AG08396 (cell line): ENCODE measurements around the gene KANSL1.

Experiments
- DNase-seq: peaks from one replicate; pipeline ENCODE4 v3.0.0; 2012; ENCODE audit warnings: low spot score, mixed read lengths

The KANSL1 gene

GRCh38 chr17:46140645-46141197, 52.5 kb downstream of the KANSL1 start:
- DNase-seq: no peak

GRCh38 chr17:46139432-46140210, 53.6 kb downstream of the KANSL1 start:
- DNase-seq: no peak

DNA sequence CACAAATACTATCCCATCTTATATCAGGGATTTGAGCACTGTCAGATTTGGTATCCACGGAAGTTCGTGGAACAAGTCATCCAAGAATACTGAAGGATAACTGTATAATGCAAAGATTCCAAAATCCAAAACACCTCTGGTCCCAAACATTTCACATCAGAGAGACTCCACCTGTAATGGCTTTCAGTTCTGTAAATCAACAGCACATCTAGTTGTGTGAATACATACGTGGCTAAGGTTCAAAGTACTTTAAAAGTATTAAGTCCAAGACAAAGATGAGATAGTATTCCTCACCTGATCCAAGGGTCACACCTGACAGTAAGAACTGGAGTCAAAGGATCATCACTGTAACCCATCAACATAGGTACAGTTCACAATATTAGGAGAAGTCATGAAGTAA, 54.8 kb downstream of the KANSL1 start:
- DNase-seq: no peak

DNA sequence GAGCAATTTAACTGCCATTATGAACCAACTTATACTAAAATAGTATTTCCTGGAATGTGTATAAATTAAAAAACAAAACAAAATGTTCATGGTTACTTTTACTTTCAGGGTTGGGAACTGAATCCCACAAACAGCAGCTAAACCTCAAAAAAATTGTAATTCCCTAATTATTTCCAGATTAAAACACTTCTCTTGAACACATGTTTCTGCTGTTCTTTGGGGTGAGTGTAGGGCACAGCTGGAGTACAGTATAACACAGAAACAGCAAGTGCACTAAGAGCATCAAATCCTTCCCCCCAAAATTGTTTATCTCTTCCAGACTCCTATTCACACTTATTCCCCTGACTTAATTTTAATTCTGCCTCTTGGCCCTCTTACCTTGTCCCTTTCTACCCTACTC, 56.4 kb downstream of the KANSL1 start:
- DNase-seq: no peak

- DNase-seq: no peak
Observed at GRCh38 chr17:46135879-46136563, 57.2 kb downstream of the KANSL1 start.

- no peak for DNase-seq
Observed at GRCh38 chr17:46135126-46135812, 58.0 kb downstream of the KANSL1 start.

DNA sequence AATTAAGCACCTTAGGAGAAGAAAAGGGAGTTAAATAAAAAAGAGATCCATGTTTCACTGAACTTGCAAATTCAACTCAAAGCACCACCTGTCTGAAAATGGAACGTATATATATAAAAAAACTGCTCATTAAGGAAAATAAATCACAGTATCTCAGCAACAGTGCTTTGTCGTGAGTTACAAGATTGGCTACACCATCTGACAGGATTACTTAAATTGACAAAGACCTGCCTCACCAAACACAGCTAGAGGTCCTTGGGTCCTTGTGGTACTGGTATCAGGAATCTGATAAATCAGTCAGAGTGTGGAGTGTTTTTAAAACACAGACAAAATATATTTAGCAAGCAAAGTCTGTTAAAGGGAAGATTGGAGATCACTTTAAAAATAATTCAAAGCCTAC, 63.9 kb downstream of the KANSL1 start:
- no peak for DNase-seq

GRCh38 chr17:46128453-46128852, 64.8 kb downstream of the KANSL1 start:
- no peak for DNase-seq

DNA sequence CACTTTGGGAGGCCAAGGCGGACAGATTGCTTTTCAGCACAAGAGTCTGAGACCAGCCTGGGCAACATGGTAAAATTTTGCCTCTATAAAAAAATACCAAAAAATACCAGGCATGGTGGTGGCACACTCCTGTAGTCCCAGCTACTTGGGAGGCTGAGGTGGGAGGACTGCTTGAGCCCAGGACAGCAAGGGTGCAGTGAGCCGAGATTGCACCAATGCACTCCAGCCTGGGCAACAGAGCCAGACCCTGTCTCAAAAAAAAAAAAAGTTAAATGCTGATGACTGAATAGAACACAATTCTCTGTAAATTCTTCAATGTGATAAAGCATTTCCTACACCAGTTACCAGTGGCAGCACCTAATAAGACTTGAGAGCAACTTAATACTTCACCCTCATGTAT, 65.7 kb downstream of the KANSL1 start:
- DNase-seq: no peak

GRCh38 chr17:46126840-46127239, 66.4 kb downstream of the KANSL1 start:
- DNase-seq: no peak

DNA sequence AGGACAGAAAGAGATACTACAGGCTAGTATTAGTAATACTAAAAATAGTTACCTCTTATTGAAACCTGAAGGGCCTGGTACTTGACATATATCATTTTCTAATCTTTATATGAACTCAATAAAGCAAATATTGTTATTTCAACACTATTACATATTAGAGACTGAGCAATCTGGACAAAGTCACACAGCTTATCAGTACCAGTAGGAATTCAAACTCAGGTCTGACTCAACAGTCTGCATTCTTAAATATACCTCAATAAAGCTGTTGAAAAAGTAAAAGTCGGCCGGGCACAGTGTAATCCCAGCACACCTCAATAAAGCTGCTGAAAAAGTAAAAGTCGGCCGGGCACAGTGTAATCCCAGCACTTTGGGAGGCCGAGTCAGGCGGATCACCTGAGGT, 67.4 kb downstream of the KANSL1 start:
- no peak for DNase-seq

DNA sequence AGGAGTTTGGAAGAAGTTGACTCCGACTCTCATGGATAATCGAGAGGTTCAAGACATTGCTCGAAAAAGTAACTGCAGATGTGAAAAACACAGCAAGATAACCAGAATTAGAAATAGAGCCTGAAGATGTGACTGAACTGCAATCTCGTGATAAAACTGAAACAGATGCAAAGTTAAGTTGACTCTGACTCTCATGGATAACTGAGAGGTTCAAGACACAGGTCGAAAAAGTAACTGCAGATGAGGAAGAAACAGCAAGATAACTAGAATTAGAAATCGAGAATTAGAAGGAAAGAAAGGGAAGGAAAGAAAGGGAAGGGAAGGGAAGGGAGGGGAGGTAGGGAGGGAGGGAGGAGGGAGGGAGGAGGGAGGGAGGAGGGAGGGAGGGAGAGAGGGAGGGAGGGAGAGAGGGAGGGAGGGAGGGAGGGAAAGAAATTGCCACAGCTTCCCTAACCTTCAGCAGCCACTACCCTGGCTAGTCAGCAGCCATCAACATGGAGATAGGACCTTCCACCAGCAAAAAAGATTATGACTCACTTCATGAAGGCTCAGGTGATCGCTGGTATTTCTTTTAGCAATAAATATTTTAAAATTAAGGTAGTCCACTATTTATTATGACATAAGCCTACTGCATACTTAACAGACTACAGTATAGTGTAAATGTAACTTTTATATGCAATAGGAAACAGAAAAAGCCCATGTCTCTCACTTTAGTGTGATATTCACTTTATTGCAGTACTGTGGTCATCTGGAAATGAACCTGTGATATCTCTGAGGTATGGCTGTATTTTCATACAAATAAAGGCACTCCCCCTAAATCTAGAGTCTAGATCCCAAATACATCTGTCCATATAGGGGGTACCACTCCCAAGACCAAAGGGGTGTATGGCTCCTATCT, 68.3 kb downstream of the KANSL1 start:
- no peak for DNase-seq

DNA sequence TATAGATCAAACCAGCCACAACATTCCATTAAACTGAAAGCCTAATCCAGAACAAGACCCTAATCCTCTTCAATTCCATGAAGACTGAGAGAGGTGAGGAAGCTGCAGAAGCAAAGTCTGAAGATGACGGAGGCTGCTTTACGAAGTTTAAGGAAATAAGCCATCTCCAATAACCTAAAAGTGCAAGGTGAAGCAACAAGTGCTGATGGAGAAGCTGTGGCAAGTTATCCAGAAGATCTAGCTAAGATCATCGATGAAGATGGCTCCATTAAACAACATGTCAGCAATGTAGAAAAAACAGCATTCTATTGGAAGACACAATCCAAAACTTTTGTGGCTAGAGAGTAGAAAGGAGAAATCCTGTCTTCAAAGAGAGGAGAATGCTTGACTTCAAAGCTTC, 69.6 kb downstream of the KANSL1 start:
- no peak for DNase-seq

DNA sequence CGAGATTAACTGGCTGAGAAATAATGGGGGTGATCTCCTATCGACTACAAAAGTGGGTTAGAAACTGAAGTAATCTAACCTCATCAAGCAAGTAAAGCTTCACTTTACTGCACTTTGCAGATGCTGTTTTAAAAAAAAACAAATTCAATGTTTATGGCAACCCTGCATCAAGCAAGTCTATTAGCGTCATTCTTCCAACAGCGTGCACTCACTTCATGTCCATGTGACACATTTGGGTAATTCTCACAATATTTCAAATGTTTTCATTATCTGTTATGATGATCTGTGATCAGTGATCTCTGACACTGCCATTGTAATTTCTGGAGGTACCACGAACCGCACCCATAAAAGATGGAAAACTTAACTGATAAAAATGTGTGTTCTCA, 70.8 kb downstream of the KANSL1 start:
- DNase-seq: no peak

DNA sequence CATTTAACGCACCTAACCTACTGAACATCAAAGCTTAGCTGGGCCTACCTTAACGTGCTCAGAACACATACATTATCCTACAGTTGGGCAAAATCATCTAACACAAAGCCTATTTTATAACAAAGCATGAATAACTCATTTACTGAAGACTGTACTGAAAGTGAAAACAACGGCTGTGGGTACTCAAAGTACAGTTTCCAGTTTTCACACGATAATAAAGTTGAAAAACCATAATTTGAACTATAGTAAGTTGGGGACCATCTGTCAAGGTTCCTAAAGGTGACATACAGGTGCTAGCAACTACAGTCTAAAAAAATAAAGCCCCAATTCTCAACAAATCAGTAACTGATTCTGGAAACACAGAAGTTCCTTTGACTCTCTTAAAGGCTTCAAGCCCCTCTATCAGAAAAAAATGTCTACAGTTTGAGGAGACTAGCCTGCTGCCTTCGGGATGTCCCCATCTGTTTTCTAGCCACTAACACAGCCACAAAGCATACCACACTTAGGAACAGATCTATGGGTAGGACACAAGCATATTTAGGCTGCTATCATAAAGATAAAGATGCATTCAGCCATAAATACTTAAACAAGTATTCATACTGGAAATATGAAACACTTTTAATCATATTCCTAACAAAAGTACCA, 71.3 kb downstream of the KANSL1 start:
- no peak for DNase-seq

GRCh38 chr17:46121165-46121764, 72.0 kb downstream of the KANSL1 start:
- DNase-seq: no peak

DNA sequence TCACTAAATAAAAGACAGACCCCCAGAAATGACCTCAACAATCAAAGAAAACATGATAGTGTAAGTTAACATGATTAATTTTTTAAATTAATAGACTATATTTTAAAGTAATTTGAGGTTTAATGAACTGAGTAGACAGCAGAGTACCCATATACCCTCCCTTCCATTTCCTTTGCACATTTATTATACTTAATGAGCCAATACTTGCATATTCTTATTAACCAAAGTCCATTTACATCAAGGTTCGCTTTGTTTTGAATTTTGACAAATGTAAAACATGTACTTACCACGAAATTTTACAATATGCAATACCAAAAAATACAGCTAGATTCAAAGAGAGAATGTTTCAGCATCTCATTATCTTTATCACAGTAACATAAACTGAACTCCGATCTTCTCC, 72.7 kb downstream of the KANSL1 start:
- DNase-seq: no peak

DNA sequence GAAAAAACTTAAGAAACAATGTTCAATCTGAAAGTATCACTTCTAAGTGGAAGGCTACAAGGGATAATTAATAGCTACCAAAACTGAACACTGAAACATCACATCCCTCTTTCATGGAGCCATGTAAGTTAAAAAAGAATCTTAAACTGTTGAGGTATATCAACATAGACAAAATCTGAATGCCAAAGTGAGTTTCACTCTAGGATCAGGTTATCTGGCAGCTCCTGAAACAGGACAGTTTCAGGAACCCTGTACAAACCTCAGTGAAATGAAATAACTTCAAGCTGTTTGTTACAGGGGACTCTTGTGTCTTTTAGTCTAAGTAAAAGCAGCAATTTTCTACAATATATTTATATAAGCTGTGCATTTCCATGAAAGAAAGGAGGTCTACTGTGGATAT, 73.2 kb downstream of the KANSL1 start:
- no peak for DNase-seq

- DNase-seq: no peak
Observed at GRCh38 chr17:46118964-46119363, 74.3 kb downstream of the KANSL1 start.

DNA sequence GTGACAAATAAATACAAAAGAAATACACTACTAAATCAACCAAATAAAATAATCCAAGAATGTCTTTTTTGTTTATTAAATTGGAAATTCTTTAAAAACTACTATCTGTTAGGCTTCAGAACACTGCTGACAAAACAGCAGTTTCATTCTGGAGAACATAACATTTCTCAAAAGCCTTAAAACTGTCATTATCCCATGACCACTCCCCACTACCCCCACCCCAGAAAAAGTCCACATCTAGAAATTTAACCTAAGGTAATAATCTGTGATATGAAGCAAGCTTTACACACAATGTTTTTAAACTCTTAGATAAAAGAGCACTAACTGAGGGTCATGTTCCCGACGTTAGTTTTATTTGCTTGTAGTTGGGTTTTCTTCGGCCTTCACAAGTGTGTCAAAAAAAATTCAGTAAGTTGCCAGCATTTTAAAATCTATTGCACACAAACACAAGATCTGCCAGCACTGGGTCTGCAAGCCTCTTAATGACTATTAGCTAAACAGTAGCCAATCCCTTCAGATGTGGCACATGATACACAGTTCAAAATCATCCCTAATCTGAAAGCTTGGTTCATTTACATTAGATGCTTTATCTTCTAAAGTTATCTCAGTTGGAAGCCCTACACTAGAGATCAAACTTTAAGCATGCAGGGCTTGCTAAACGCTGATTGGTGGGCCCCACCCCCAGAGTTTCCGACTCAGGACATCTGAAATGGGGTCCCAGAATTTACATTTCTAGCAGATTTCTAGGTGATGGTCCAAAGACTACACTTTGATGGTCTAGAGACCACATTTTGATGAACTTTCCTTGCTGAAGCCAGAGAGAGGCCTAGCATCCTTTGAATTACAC, 75.2 kb downstream of the KANSL1 start:
- DNase-seq: no peak
